GM12801 (cell line): ENCODE results near the gene TRIP6.

ENCODE experiments used
- CTCF ChIP-seq: IDR thresholded peaks from one replicate; pipeline ENCODE4 v1.5.1; 2011; ENCODE audit warnings: control low read depth; ENCODE audit not compliant: insufficient read length; ENCODE audit errors: extremely low read depth

Gene TRIP6

GRCh38 chr7:100891568-100892247, 24.5 kb downstream of the TRIP6 start:
- no peak for TF ChIP-seq CTCF

DNA sequence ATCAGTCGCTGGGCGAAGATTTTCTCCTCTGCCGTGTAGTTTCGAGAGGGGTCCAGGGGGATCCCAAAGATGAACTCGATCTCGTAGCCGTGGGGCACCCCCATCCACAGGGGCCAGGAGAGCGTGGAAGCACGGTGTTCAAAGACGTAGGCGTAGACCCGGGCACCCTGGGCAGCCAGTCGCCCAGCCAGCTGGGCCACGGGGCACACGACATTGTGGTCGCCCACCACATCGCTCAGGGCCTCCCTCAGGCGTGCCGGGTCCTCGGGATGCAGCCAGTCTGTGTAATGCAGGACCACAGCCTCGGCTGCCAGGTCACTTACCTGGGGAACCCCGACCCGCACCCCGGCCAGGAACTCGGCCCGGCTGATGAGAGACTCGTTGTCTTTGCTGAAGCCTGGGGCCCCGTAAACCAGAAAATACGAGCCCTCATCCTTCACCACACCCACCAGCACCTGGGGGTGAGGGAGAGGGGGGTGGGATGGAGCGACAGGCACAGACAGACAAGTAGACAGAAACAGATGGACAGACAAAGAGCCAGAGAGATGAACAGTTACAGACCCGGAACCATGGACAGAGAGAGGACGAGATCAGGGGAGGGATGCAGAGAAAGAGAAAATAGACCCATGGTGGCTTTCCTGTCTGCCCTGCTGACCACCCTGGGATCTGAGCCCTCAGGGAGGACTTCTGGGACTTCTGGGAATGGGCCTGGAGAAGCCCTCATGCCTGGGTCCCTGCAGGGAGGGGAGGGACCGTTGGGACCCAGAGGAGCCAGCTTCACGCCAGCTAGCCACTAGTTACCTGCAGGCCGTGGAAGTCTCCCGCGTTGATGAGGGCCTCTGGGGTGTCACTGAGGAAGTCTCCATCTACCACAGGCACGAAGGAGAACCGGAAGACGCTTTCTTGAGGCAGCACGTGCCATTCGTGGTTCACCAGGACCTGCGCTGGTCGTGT, 25.5 kb downstream of the TRIP6 start:
- TF ChIP-seq CTCF = no peak

- no peak for TF ChIP-seq CTCF
Observed at GRCh38 chr7:100893318-100893895, 26.2 kb downstream of the TRIP6 start.

GRCh38 chr7:100893910-100894721, 26.9 kb downstream of the TRIP6 start:
- TF ChIP-seq CTCF = no peak

- no peak for TF ChIP-seq CTCF
Observed at GRCh38 chr7:100894860-100895700, 27.9 kb downstream of the TRIP6 start.

- TF ChIP-seq CTCF = no peak
Observed at GRCh38 chr7:100895701-100895955, 28.4 kb downstream of the TRIP6 start, which contains the start of gene ACHE. ACHE (minus strand) TSS chr7:100895888; CDS start chr7:100894232, 1,656 bp downstream.
